Inflammatory macrophage treated with lipopolysaccharide for 1 hour (primary cell): Measurements from ENCODE around the gene EXD3.
"Not testable (repeated sequence)": the region's sequence is repeated elsewhere in the genome, so short reads cannot be mapped to it uniquely, and the experiment has no call there.

Source experiments
- DNase-seq, 2 donors: peaks; one replicate each; pipeline ENCODE4 v3.0.0-alpha.2; 2020 to 2022

Gene EXD3

DNA sequence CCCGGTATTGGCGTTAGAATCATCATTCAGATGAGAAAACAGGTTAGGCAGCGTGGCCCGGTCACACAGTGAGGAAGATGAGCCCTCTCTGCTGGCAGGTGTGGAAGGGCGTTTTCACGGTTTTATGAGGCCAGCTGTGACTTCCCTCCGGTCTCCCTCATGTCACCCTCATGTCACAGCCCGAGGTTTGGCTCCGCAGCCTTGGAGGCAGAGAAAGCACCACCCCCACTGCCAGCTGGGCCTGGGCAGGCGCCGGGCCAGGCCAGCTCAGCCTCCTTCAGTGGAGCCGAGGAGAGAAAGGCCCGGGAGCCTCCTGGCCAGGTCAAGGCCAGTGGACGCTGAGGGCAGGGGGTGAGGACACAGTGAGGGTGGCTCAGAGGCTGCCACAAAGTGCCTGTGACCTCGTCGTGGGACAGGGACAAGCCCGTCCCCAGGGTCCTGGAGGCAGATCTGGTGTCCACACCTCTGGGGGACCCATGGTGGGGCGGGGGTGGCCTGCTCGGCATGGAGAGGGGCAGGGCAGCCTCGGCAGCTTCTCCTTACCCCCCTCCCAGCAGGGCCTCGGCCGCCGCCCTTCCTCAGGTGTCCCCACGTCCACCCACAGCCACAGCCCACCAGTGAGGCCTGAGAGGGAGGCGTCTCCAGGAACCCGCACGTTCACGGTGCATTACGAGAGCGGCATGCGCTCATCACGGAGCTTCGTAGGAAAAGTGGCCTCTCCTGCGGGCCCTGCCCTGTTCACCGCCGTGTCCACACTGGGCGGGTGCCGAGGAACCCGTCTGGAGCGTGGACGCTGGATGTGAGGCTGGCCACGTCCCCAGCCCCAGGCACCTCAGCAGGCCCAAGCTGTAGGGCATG is 32.2 kb downstream of the EXD3 start:
- no peak for DNase-seq

DNA sequence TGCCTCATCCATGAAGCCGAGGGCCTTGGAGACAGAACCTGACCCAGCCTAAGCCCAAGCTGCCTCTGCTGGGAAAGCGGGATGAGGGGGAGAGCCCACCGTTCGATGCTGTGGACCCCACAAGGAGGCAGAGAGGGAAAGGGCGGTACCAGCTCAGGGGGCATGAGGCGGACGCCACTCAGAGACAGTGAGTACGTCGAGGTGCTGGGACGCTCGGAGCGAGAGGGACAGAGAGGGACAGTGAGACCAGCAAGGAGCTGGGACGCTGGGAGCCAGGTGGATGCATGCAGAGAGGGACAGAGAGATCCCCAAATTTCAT is 33.6 kb downstream of the EXD3 start:
- DNase-seq = no peak

DNA sequence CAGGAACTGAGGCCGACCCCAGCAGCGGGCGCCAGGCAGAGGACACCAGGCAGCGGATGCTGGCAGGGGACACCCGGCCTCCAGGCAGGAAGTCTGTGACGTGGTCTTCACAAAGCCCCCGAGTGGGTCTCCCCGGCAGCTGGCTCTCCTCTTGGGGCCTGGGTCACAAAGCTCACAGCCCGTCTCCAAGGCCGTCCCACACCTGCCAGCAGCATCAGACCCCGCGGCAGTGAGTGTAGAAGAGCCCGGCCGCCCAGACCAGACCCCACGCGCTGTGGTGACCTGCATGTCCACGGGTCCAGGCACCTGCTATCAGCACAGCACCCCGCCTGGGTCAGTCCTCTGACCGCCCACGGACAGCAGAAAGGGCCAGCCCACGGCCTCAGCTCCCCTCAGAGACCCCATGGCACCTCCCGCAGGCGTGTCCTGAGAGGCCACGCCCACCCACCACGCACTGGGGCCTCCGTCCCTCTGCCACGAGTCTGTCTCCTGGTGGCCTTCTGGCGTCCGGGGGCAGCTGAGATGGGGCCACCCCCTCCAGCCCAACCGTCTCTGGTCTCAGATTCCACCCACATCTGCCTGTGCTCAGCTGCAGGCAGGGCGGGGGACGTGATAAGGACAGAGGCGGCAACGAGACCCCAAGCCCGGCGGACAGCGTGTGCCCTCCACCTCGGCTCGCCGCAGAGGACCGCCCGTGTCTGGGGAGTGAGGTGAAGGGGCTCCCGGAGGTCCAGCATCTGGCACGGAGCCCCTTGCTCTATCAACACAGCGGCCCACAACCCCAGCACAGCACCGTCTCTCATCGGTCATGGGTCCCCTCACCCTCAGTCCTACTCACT is 34.2 kb downstream of the EXD3 start:
- DNase-seq = no peak

- no peak for DNase-seq
Observed at GRCh38 chr9:137387891-137388560, 34.9 kb downstream of the EXD3 start.

GRCh38 chr9:137387114-137387890 is 35.7 kb downstream of the EXD3 start:
- DNase-seq = no peak

DNA sequence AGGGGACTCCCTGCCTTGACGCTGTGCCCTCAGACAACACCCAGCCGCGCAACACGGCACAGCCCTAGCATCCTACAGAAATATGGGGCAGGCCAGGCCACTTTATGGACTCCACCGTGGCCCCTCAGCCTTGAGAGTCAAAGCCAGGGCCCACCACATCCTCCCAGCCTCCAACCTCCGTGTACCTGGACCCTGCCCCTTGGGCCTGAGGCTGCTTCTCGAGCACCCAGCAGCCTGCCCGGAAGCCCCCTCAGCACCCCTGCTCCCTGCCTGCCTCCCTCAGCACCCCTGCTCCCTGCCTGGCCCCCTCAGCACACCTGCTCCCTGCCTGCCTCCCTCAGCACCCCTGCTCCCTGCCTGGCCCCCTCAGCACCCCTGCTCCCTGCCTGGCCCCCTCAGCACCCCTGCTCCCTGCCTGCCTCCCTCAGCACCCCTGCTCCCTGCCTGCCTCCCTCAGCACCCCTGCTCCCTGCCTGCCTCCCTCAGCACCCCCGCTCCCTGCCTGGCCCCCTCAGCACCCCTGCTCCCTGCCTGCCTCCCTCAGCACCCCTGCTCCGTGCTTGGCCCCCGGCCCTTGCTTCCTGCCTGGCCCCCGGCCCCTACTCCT is 36.4 kb downstream of the EXD3 start:
- DNase-seq = not testable (repeated sequence)

DNA sequence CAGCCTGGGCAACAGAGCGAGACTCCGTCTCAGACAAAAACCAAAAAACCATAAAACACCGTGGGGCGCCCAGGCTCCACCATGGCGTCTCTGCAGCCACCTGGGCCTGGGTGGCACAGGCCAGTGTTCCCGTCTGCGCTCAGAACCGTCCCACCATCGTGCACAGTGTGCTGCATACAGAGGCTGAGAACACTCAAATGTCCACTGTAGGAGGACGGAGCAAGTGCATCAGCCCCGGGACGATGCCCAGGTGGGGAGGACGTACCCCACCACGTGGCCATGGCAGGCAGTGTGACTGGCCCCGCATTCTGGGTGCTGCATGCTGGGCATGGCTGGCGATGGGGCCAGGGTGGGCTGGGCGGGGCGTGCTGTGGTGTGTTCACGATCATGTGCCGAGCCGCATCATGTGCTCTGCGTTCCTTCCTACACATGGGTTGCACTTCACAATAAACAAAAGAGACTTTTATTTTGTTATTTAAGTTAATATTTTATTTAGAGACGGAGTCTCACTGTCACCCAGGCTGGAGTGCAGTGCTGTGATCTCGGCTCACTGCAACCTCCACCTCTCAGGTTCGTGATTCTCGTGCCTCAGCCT is 37.8 kb downstream of the EXD3 start:
- DNase-seq = no peak

DNA sequence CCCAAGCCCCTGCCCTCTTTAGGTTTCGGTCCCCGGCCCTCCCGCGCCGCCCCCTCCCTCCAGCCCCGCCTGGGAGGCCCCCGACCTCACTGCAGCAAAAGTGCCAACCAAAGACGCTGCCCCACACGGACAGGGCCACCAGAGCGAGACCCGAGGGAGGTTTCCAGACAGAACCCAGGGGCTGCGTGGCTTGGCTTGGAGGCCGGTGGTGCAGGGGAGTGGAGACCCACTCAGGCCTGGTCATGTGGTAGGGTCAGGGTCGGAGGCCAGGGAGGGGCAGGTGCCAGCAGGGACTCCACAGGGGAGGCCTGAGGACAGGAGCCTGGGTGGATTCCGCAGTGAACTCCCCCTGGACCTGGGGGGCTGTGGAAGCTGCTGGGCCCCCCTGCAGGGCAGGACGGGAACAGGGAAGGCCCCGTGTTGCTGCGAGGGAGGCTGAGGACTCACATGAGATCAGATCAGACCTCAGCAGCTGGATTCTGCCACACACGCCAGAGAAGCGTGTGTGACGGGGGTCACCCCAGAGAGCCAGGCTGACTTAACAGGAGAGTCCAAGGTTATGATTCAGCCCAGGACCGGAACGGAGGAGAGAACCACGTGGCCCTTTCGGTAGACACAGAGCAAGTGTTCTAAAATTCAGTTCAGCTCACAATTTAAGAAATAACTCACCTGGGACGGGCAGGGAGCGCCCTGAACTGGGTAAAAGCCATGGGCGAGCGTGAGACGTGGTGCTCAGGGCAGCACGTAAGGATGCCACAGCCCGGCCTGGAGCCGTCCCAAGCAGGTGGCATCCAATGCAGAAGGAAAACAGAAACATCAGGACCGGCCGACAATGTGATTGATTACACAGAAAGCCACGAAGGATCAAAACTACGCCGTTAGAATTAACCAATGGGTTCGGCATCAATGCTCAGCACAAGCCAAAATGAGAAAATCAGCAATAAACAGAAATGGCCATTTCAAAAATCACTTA is 38.9 kb downstream of the EXD3 start:
- DNase-seq = no peak

- no peak for DNase-seq
Observed at GRCh38 chr9:137383081-137383783, 39.7 kb downstream of the EXD3 start.

GRCh38 chr9:137382444-137383080 is 40.4 kb downstream of the EXD3 start:
- DNase-seq = no peak

DNA sequence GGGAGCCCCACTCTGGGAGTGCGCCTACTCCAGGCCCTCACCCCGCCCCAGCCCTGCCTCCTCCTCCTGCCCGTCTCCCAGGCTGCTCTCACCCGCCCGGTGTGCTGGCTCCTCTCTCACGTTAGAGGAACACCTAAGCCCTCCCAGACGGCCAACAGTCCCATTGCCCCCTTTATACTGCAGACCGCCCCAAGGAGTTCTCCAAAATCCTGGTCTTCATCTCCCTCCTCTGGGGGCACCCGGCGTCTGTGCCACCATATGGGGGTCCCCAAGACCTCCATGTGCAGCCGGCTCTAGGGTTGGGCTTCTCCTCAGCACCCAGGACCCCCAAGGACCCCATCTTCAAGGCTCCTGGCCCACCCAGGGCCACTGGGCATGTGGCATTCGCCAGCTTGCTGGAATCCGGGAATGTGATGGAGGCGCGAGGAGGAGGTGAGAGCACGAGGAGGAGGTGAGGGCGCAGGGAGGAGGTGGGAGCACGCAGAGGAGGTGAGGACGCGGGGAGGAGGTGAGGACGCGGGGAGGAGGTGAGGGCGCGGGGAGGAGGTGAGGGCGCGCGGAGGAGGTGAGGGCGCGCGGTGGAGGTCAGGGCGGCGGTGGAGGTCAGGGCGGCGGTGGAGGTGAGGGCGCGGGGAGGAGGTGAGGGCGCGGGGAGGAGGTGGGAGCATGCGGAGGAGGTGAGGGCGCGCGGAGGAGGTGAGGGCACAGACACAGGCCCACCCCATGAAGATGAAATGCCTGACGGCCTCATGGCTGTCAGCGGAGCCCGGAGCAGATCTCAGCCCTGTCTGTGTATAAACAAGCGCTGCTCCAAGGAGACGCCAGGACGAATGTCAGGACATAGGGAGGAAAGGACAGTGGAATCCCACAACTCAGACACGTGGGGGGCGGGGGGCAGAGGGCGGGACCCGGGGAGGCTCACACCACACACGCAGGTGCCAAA is 41.2 kb downstream of the EXD3 start:
- DNase-seq = no peak

DNA sequence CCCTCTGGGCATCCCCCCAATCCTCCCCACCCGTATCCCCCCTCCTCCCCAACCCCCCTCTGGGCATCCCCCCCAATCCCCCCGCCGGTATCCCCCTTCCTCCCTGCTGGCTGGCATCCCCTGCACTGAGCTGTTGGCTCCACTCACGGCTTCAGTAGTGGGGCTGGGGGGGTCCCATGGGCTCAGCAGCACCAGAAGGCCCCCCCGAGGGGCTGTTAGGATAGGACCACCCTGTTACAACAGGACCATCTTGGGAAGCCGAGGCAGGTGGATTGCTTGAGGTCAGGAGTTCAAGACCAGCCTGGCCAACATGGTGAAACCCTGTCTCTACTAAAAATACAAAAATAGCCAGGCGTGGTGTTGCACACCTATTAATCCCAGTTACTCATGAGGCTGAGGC is 42.4 kb downstream of the EXD3 start:
- no peak for DNase-seq

GRCh38 chr9:137380171-137380570 is 42.8 kb downstream of the EXD3 start:
- no peak for DNase-seq

GRCh38 chr9:137379761-137380161 is 43.2 kb downstream of the EXD3 start:
- no peak for DNase-seq

- not testable (repeated sequence) for DNase-seq
Observed at GRCh38 chr9:137378688-137379410, 44.1 kb downstream of the EXD3 start.

DNA sequence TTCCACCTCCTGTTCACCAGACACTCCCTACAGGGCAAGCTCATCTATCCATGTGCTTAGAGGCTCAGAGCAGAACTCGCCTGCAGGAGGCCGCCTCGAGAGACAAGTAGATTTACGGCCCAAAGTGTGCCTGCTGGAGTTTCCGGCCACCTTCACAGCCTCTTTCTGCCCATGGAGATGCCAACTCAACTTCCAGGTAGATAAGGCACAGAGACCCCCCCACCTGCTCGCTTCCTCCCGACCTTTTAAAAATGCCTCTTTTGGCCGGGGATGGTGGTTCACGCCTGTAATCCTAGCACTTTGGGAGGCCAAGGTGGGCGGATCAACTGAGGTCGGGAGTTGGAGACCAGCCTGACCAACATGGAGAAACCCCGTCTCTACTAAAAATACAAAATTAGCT is 46.6 kb downstream of the EXD3 start:
- no peak for DNase-seq

DNA sequence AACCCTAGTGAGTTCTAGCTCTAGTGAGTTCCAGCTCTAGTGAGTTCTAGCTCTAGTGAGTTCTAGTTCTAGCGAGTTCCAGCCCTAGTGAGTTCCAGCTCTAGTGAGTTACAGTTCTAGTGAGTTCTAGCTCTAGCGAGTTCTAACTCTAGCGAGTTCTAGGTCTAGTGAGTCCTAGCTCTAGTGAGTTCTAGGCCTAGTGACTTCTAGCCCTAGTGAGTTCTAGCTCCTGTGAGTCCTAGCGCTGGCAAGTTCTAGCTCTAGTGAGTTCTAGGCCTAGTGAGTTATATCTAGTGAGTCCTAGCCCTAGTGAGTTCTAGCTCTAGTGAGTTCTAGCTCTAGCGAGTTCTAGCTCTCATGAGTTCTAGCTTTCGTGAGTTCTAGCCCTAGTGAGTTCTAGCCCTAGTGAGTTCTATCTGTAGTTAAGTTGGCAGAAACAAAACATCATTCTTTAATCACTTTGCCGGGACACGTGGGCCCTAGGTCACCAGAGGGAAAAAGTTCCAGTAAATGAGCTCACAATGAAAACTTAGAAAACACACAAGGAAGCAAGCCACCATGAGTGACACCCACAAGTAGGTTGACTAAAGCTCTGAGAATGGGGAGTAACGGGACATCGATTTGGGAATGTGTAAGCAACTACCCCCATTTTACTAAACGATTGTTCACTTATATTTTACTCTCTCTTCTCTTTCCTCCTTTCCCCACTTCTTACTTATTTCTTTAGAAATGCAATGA is 47.5 kb downstream of the EXD3 start:
- DNase-seq = no peak
